ENCODE measurements around the gene GLCE. TPM values are rescaled to one million over a fixed set of nuclear protein-coding genes. Genes with fewer than 3 reads are reported as not detected.
A peak's percentile ranks its signal among the peaks of the same experiment; 100 is the strongest.

The GLCE gene
- total RNA-seq, 1 donor: 14.8 TPM

DNA sequence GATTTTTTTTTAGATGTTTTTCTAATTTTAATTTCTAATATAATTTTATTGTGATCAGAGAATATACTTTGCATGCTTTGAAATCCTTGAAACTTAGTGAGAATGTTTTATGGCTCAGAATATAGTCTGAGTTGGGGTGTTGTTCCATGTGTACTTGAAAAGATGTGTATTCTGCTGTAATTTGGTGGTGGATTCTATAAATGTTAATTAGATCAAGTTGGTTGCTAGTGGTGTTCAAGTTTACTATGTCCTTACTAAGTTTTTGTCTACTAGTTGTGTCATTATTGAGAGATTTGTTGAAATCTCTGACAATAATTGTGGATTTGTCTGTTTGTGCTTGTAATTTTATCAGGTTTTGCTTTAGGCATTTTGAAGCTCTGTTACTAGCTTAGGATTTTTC lies 29.7 kb downstream of the GLCE start:
- Histone ChIP-seq H3K4me2 (ENCODE audit: insufficient read depth, low read length) (no peak overlapping the region), H3K36me3 (ENCODE audit: insufficient read depth, low read length) (no peaks in the 10 kb centered on the region), H3K4me3 (ENCODE audit: insufficient read depth, low read length) (no peak overlapping the region), H3K79me2 (ENCODE audit: insufficient read depth, low read length) (peaks cover 2% of the 10 kb centered on the region), H4K20me1 (ENCODE audit: insufficient read depth, low read length) (no peaks in the 10 kb centered on the region), H3K27ac (ENCODE audit: low read depth, low read length) (no peak overlapping the region), H3K4me1 (ENCODE audit: insufficient read depth, low read length) (peaks cover 13% of the 10 kb centered on the region), H2AFZ (ENCODE audit: low read length) (no peak overlapping the region), H3K9me3 (ENCODE audit: low read depth, low read length) (no peaks in the 10 kb centered on the region), H3K27me3 (ENCODE audit: insufficient read depth, low read length) (no peaks in the 10 kb centered on the region)
- TF ChIP-seq, protein P1, sequence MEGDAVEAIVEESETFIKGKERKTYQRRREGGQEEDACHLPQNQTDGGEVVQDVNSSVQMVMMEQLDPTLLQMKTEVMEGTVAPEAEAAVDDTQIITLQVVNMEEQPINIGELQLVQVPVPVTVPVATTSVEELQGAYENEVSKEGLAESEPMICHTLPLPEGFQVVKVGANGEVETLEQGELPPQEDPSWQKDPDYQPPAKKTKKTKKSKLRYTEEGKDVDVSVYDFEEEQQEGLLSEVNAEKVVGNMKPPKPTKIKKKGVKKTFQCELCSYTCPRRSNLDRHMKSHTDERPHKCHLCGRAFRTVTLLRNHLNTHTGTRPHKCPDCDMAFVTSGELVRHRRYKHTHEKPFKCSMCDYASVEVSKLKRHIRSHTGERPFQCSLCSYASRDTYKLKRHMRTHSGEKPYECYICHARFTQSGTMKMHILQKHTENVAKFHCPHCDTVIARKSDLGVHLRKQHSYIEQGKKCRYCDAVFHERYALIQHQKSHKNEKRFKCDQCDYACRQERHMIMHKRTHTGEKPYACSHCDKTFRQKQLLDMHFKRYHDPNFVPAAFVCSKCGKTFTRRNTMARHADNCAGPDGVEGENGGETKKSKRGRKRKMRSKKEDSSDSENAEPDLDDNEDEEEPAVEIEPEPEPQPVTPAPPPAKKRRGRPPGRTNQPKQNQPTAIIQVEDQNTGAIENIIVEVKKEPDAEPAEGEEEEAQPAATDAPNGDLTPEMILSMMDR (IDR thresholded peaks at IDR 0.05; ENCODE audit: extremely low read depth, low read depth, low read length): no peak
- no peak for DNase-seq (ENCODE audit: insufficient read length, low spot score, missing footprints)

DNA sequence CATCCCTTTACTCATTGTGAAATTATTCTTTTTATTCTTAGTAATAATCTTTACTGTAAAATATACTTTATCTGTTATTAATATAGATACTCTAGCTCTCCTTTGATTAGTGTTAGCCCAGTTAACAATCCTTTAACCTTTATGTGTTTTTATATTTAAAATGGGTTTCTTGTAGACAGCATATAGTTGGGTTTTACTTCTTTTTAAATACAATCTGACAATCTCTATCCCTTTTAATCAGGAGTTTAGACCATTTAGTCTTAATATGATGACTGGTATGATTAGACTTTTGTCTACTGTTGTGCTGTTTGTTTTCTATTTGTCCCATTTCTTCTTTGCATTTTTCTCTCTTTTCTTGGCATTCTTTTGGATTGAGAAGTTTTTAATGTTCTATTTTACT lies 30.1 kb downstream of the GLCE start:
- no peaks in the 10 kb centered on the region for H3K27me3 ChIP-seq (ENCODE audit: insufficient read depth, low read length)
- H3K4me1 ChIP-seq (ENCODE audit: insufficient read depth, low read length): peaks cover 13% of the 10 kb centered on the region
- peaks cover 2% of the 10 kb centered on the region for H3K79me2 ChIP-seq (ENCODE audit: insufficient read depth, low read length)
- TF ChIP-seq, protein P1 (IDR thresholded peaks at IDR 0.05; ENCODE audit: extremely low read depth, low read depth, low read length): no peak
- no peak for DNase-seq (ENCODE audit: insufficient read length, low spot score, missing footprints)
- H3K27ac ChIP-seq (ENCODE audit: low read depth, low read length): no peak overlapping the region
- no peak overlapping the region for H2AFZ ChIP-seq (ENCODE audit: low read length)
- no peak overlapping the region for H3K4me2 ChIP-seq (ENCODE audit: insufficient read depth, low read length)
- no peaks in the 10 kb centered on the region for H3K36me3 ChIP-seq (ENCODE audit: insufficient read depth, low read length)
- H3K4me3 ChIP-seq (ENCODE audit: insufficient read depth, low read length): no peak overlapping the region
- H4K20me1 ChIP-seq (ENCODE audit: insufficient read depth, low read length): no peaks in the 10 kb centered on the region
- H3K9me3 ChIP-seq (ENCODE audit: low read depth, low read length): no peaks in the 10 kb centered on the region

DNA sequence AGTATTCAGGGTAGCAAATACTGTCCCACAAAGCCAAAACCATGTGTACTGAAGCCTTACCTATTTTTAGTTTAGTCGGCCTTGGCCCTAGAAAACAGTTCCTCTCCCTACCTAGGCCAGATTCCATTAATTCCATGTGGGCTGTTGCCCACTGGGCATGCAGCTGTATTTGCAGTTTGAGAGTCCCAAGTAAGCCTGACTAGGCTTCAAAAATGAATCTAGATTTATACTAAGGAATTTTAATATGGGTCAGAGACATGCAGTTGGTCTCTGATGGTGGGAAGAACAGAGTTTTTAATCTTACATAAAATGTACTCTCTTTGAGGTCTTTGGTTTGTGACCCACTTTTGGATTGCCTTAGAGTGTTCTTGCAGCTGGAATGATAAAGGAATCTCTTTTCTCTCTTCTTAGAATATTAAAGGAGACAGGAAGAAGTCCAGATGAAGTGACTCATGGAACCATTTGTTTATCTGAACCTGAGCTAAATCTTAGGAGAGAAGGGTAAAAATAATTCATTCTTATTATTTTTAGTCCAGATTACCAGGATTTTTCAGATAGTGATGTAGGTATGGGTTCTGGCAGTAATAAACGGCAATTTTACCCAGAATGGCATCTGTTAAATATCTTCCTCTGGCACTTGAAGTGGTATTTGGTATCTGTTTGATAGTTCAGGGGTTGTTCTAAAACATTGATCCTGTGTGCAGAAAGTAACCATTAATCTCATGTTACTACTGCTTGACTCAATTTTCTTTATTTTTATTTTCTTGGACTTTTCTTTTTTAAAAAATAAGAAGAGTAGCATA lies 33.8 kb downstream of the GLCE start:
- no peak overlapping the region for H2AFZ ChIP-seq (ENCODE audit: low read length)
- H3K79me2 ChIP-seq (ENCODE audit: insufficient read depth, low read length): peaks cover 2% of the 10 kb centered on the region
- TF ChIP-seq, protein P1 (IDR thresholded peaks at IDR 0.05; ENCODE audit: extremely low read depth, low read depth, low read length): no peak
- H3K4me3 ChIP-seq (ENCODE audit: insufficient read depth, low read length): no peak overlapping the region
- H3K9me3 ChIP-seq (ENCODE audit: low read depth, low read length): no peaks in the 10 kb centered on the region
- H3K36me3 ChIP-seq (ENCODE audit: insufficient read depth, low read length): no peaks in the 10 kb centered on the region
- H3K4me1 ChIP-seq (ENCODE audit: insufficient read depth, low read length): peaks cover 13% of the 10 kb centered on the region
- no peaks in the 10 kb centered on the region for H4K20me1 ChIP-seq (ENCODE audit: insufficient read depth, low read length)
- H3K27ac ChIP-seq (ENCODE audit: low read depth, low read length): no peak overlapping the region
- H3K4me2 ChIP-seq (ENCODE audit: insufficient read depth, low read length): peak overlapping the region; percentile 32
- H3K27me3 ChIP-seq (ENCODE audit: insufficient read depth, low read length): no peaks in the 10 kb centered on the region
- DNase-seq (ENCODE audit: insufficient read length, low spot score, missing footprints): no peak

DNA sequence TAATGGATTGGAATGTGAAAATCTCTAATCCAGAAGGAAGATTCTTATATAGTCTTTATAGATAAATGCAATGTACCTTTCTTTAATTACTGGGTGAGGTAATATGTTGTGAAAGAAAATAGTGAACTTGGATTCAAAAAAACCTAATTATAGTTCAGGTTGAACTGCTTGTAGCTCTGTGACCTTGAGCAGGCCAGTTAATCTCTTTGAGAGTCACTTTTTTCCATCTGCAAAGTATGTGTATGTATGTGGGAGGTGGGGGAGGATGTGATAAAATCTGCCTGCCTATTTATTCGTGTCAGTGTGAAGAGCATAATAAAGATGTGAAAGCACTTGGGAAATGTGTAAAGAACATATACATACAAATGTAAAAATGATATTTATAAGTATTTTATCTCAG lies 34.4 kb downstream of the GLCE start:
- TF ChIP-seq, protein P1 (IDR thresholded peaks at IDR 0.05; ENCODE audit: extremely low read depth, low read depth, low read length): no peak
- Histone ChIP-seq H3K27me3 (ENCODE audit: insufficient read depth, low read length) (no peaks in the 10 kb centered on the region), H3K4me3 (ENCODE audit: insufficient read depth, low read length) (no peak overlapping the region), H2AFZ (ENCODE audit: low read length) (no peak overlapping the region), H4K20me1 (ENCODE audit: insufficient read depth, low read length) (no peaks in the 10 kb centered on the region), H3K36me3 (ENCODE audit: insufficient read depth, low read length) (no peaks in the 10 kb centered on the region), H3K27ac (ENCODE audit: low read depth, low read length) (no peak overlapping the region), H3K4me2 (ENCODE audit: insufficient read depth, low read length) (no peak overlapping the region), H3K9me3 (ENCODE audit: low read depth, low read length) (no peaks in the 10 kb centered on the region), H3K79me2 (ENCODE audit: insufficient read depth, low read length) (peaks cover 2% of the 10 kb centered on the region), H3K4me1 (ENCODE audit: insufficient read depth, low read length) (peaks cover 13% of the 10 kb centered on the region)
- DNase-seq (ENCODE audit: insufficient read length, low spot score, missing footprints): no peak
